GM12878 (cell line): ENCODE measurements around the gene TRIM47. TPM values are rescaled to one million over a fixed set of nuclear protein-coding genes. Genes with fewer than 3 reads are reported as not detected.

Experiments
- ATAC-seq: fragments of 200-7000 bp; cut with Tn5 transposase; 3 replicates; pipeline ENCODE4 v1.9.1; 2020; ENCODE audit warnings: mild to moderate bottlenecking, moderate library complexity
- BruUV-seq: library from RNA; stranded (reverse); fragments of 400-500 nt; replicated peaks from 2 replicates; lab custom pipeline; 2021; lab: Mats Ljungman, UMichigan
- CTCF ChIA-PET: fragments of 300-600 bp; sonication (Branson Sonifier 250); formaldehyde crosslinking; extraction: SDS; loops from one replicate; lab custom pipeline; 2021; ENCODE audit warnings: inconsistent platforms; lab: Yijun Ruan, JAX
- POLR2A ChIA-PET: fragments of 350-600 bp; formaldehyde crosslinking; extraction: SDS; loops from one replicate; lab custom pipeline; 2021; ENCODE audit warnings: inconsistent platforms; lab: Charles Lee
- RAD21 ChIA-PET: fragments of 300-600 bp; sonication (Branson Sonifier 250); formaldehyde crosslinking; loops from one replicate; lab custom pipeline; 2023; ENCODE audit warnings: antibody characterized with exemption; ENCODE audit not compliant: unreplicated experiment; lab: Charles Lee
- SMC1A ChIA-PET: fragments of 300-600 bp; sonication (Branson Sonifier 250); formaldehyde crosslinking; loops from one replicate; lab custom pipeline; 2023; ENCODE audit not compliant: unreplicated experiment, uncharacterized antibody; lab: Charles Lee
- DNase-seq: peaks from one replicate; pipeline ENCODE4 v3.0.0-alpha.2; 2011; ENCODE audit warnings: low read depth, low spot score
- FAIRE-seq: peaks from 3 replicates; lab custom pipeline; 2011; peaks lifted over from hg19 to GRCh38; lab: Jason Lieb, UNC
- H2AFZ ChIP-seq: 2 replicates; pipeline ENCODE4 v1.6.0; 2011; ENCODE audit warnings: low read depth, low read length, control low read depth; ENCODE audit not compliant: control insufficient read depth
- H3K27ac ChIP-seq: 2 replicates; pipeline ENCODE4 v1.5.1; 2011; ENCODE audit warnings: control low read depth; ENCODE audit not compliant: control insufficient read depth, insufficient read depth
- H3K27me3 ChIP-seq, 2 experiments: replicated peaks in 1 of 2; 2 replicates each; pipeline versions ENCODE4 v1.6.0 to v1.6.1; 2011; ENCODE audit warnings: low read length in 1 of 2; ENCODE audit not compliant: control insufficient read depth in 2 of 2, insufficient read depth in 2 of 2
- H3K36me3 ChIP-seq, 2 experiments: 2 replicates each; pipeline ENCODE4 v1.5.1; 2011; ENCODE audit warnings: low read length in 1 of 2; ENCODE audit not compliant: control insufficient read depth in 2 of 2, insufficient read depth in 2 of 2
- H3K4me1 ChIP-seq: 2 replicates; pipeline ENCODE4 v1.6.1; 2011; ENCODE audit warnings: mild to moderate bottlenecking, low read length, moderate library complexity, mixed read lengths; ENCODE audit not compliant: control insufficient read depth, insufficient read depth
- H3K4me2 ChIP-seq: 2 replicates; pipeline ENCODE4 v1.6.0; 2011; ENCODE audit warnings: control low read depth; ENCODE audit not compliant: control insufficient read depth, insufficient read depth
- H3K4me3 ChIP-seq: fragments of 200-600 bp; sonication (generic); 2 replicates; pipeline ENCODE4 v1.5.1; 2016
- H3K79me2 ChIP-seq: 2 replicates; pipeline ENCODE4 v1.6.0; 2011; ENCODE audit warnings: low read length; ENCODE audit not compliant: control insufficient read depth, insufficient read depth
- H3K9ac ChIP-seq: 2 replicates; pipeline ENCODE4 v1.8.0; 2011; ENCODE audit warnings: low read length, control low read depth, mixed read lengths; ENCODE audit not compliant: control insufficient read depth, insufficient read depth
- H3K9me3 ChIP-seq: replicated peaks from 3 replicates; pipeline ENCODE4 v1.5.1; 2011; ENCODE audit warnings: mild to moderate bottlenecking, low read length; ENCODE audit not compliant: control insufficient read depth, insufficient read depth
- H4K20me1 ChIP-seq: 2 replicates; pipeline ENCODE4 v1.6.0; 2011; ENCODE audit not compliant: control insufficient read depth, insufficient read depth
- CEBPB ChIP-seq, 2 experiments: fragments of 150-350 bp in 1 of 2; IDR thresholded peaks; 2 replicates each; pipeline ENCODE4 v1.6.1; 2012 to 2014; ENCODE audit warnings: low read depth in 2 of 2, low read length in 2 of 2, borderline replicate concordance in 1 of 2, inconsistent platforms in 1 of 2
- EGR1 ChIP-seq, 2 experiments: IDR thresholded peaks; 1 replicate in 1 of 2; 2 replicates in 1 of 2; pipeline ENCODE4 v1.6.1; 2011 to 2012; ENCODE audit warnings: low read depth in 2 of 2, low read length in 2 of 2, borderline replicate concordance in 1 of 2, mild to moderate bottlenecking in 1 of 2, moderate library complexity in 1 of 2
- ETV6 ChIP-seq, 2 experiments: fragments of 450-650 bp in 1 of 2; IDR thresholded peaks in 1 of 2; conservative IDR thresholded peaks in 1 of 2; 2 replicates each; pipeline ENCODE4 v1.6.1; 2014; ENCODE audit warnings: antibody characterized with exemption in 1 of 2, borderline replicate concordance in 1 of 2, low read depth in 1 of 2, mild to moderate bottlenecking in 1 of 2, moderate library complexity in 1 of 2
- FOXK2 ChIP-seq: fragments of 450-650 bp; IDR thresholded peaks from 2 replicates; pipeline ENCODE4 v1.6.1; 2017; ENCODE audit warnings: mild to moderate bottlenecking, moderate library complexity
- HSF1 ChIP-seq: fragments of 150-350 bp; IDR thresholded peaks from 2 replicates; pipeline ENCODE4 v1.6.1; 2014; ENCODE audit warnings: mild to moderate bottlenecking, low read depth, low read length
- IRF5 ChIP-seq: fragments of 450-650 bp; IDR thresholded peaks from 2 replicates; pipeline ENCODE4 v1.6.1; 2017; ENCODE audit warnings: borderline replicate concordance
- MYC ChIP-seq: IDR thresholded peaks from 2 replicates; pipeline ENCODE4 v1.6.1; 2011; ENCODE audit warnings: mild to moderate bottlenecking, low read length, moderate library complexity, inconsistent platforms; ENCODE audit not compliant: insufficient read depth, insufficient replicate concordance, insufficient read length, severe bottlenecking
- NFYB ChIP-seq: IDR thresholded peaks from 2 replicates; pipeline ENCODE4 v1.6.1; 2011; ENCODE audit warnings: low read depth, mild to moderate bottlenecking, low read length, improper control_type of control experiment, moderate library complexity; ENCODE audit not compliant: insufficient read depth
- PAX8 ChIP-seq: fragments of 450-650 bp; IDR thresholded peaks from 2 replicates; pipeline ENCODE4 v1.6.1; 2017; ENCODE audit warnings: mild to moderate bottlenecking, moderate library complexity
- POLR2AphosphoS5 ChIP-seq: IDR thresholded peaks from 2 replicates; pipeline ENCODE4 v1.6.1; 2011; ENCODE audit warnings: mild to moderate bottlenecking, low read length, inconsistent platforms
- SIN3A ChIP-seq: IDR thresholded peaks from 2 replicates; pipeline ENCODE4 v1.6.1; 2012; ENCODE audit warnings: low read depth, low read length, improper control_type of control experiment
- SMARCA5 ChIP-seq: fragments of 450-650 bp; IDR thresholded peaks from 2 replicates; pipeline ENCODE4 v1.6.1; 2017; ENCODE audit warnings: mild to moderate bottlenecking
- SUPT20H ChIP-seq: IDR thresholded peaks from 2 replicates; pipeline ENCODE4 v1.6.1; 2011; ENCODE audit warnings: low read depth, mild to moderate bottlenecking, low read length, moderate library complexity, borderline replicate concordance; ENCODE audit not compliant: control insufficient read depth
- TAF1 ChIP-seq: IDR thresholded peaks from 2 replicates; pipeline ENCODE4 v1.6.1; 2011; ENCODE audit warnings: mild to moderate bottlenecking, low read depth, low read length, borderline replicate concordance
- ZBTB4 ChIP-seq: fragments of 450-650 bp; formaldehyde crosslinking; IDR thresholded peaks from 2 replicates; pipeline ENCODE4 v1.4.0; 2022; ENCODE audit warnings: mild to moderate bottlenecking, moderate library complexity
- ZNF622 ChIP-seq: fragments of 450-650 bp; IDR thresholded peaks from 2 replicates; pipeline ENCODE4 v1.6.1; 2017; ENCODE audit warnings: mild to moderate bottlenecking, inconsistent platforms
- WGBS: methylation state at CpG from one replicate; pipeline ENCODE4 v1.1.6; 2016; ENCODE audit warnings: low lambda C conversion rate; ENCODE audit not compliant: insufficient replicate concordance, insufficient coverage; ENCODE audit errors: missing lambda C conversion rate; 5-methylcytosine and 5-hydroxymethylcytosine counted together
- in situ Hi-C: fragments of 300-500 bp; cut with MboI; formaldehyde crosslinking; loops from 9 replicates; pipeline ENCODE4 v1.14.3; 2018; ENCODE audit warnings: mixed read lengths
- intact Hi-C: fragments of 100-400 bp; cut with micrococcal nuclease; formaldehyde crosslinking; loops from one replicate; pipeline ENCODE4 v1.14.2; 2022; ENCODE audit not compliant: unreplicated experiment
- polyA plus RNA-seq, 11 experiments: library from polyadenylated mRNA; depleted of rRNA in 4 of 11; unstranded in 6 of 11; stranded (reverse) in 5 of 11; fragments of >200 nt; fragmentation: Nextera tagmentation in 4 of 11; fragmentation: Illumina TruSeq in 1 of 11; extraction: Ambion mirVana in 4 of 11; extraction: Trizol in 1 of 11; gene quantifications; 1 replicate in 1 of 11; 2 replicates in 10 of 11; pipeline versions ENCODE4 v1.2.1 to v1.2.3, GENCODE V29; 2011 to 2016; ENCODE audit warnings: inconsistent platforms in 2 of 11, missing spikeins in 2 of 11, low read depth in 1 of 11
- total RNA-seq, 4 experiments: library from RNA; depleted of rRNA in 3 of 4; stranded (reverse); fragments of >200 nt in 3 of 4; fragmentation: Illumina TruSeq in 1 of 4; extraction: Trizol in 1 of 4; gene quantifications; 2 replicates each; pipeline versions ENCODE4 v1.2.1 to v1.2.3, GENCODE V29; 2013 to 2021

TRIM47 gene
- total and polyA plus RNA-seq, 10 of the 15 experiments (the other 5 are each of a cell fraction or from before 2014, with no cell fraction given): 0.35 to 9.7 (median 5.3) TPM

GRCh38 chr17:75876190-75876937, 2.0 kb downstream of the TRIM47 start:
- POLR2A ChIA-PET: interaction anchor here (0.5 to 3.7 kb wide), 10 partner anchors 12 to 476 kb away, joined by 3 to 27 read pairs (median 5); partner anchors contain the start of genes UNC13D and WBP2
- BruUV-seq: no TSS peak
- intact Hi-C loops (no loop called here), in situ Hi-C loops (no loop called here)
- ATAC-seq: peak; percentile 69
- Histone ChIP-seq H3K27ac (no peak overlapping the region), H2AFZ (peak overlapping the region; percentile 61), H3K9ac (peak overlapping the region; percentile 13; the same call in 1 of the 2 replicates), H4K20me1 (no peaks in the 10 kb centered on the region), H3K36me3 (no peaks in the 10 kb centered on the region), H3K4me1 (peaks cover 25% of the 10 kb centered on the region), H3K79me2 (no peaks in the 10 kb centered on the region), H3K4me3 (peak overlapping the region; percentile 38; the same call in 1 of the 2 replicates), H3K27me3 (peaks cover 2% of the 10 kb centered on the region in 2 experiments), H3K9me3 (no peaks in the 10 kb centered on the region), H3K4me2 (peak overlapping the region; percentile 92)
- CTCF ChIA-PET: interaction anchor here (0.7 to 7.9 kb wide), 19 partner anchors 8 to 223 kb away, joined by 3 to 81 read pairs (median 4); partner anchors contain the start of genes GALK1, MRPL38 and TRIM65
- RAD21 ChIA-PET: interaction anchor here (0.8 to 2.4 kb wide), 7 partner anchors 12 to 112 kb away, joined by 3 to 16 read pairs (median 5); partner anchors contain the start of genes GALK1, TRIM65 and WBP2
- SMC1A ChIA-PET: interaction anchor here (0.9 to 1.9 kb wide), 10 partner anchors 11 to 123 kb away, joined by 3 to 8 read pairs (median 6); partner anchors contain the start of genes GALK1, TRIM65, UNC13D and WBP2
- FAIRE-seq: peak; percentile 13
- 8% methylated on average over 26 of the region's 26 CpGs for WGBS
- DNase-seq: no peak
- TF ChIP-seq FOXK2 (peak; percentile 49; the same call in 1 of the 2 replicates), SUPT20H (no peak), IRF5 (no peak), ZBTB4 (CRISPR knock-in tag) (no peak), PAX8 (no peak), EGR1 (IDR thresholded peaks at IDR 0.05; ENCODE audit: borderline replicate concordance in 1 of 2, low read depth in 2 of 2, low read length in 2 of 2) (no peak), SIN3A (no peak), NFYB (no peak), MYC (no peak), ETV6 (conservative IDR thresholded peaks at IDR 0.05 in 1 of 2, IDR thresholded peaks at IDR 0.05 in 1 of 2; ENCODE audit: borderline replicate concordance in 1 of 2, low read depth in 1 of 2) (no peak), ZNF622 (no peak), HSF1 (no peak), POLR2AphosphoS5 (no peak), TAF1 (no peak), SMARCA5 (no peak), CEBPB (IDR thresholded peaks at IDR 0.05; ENCODE audit: borderline replicate concordance in 1 of 2, low read depth in 2 of 2, low read length in 2 of 2) (no peak)
